ENCODE results near the gene BABAM1. TPM values are rescaled to one million over a fixed set of nuclear protein-coding genes. Genes with fewer than 3 reads are reported as not detected.

BABAM1 gene
- total and polyA plus RNA-seq, 10 of the 15 experiments (the other 5 are each of a cell fraction or from before 2014, with no cell fraction given), result 11.9 to 154 (median 103) TPM

GRCh38 chr19:17226002-17226933 lies 41.0 kb upstream of the BABAM1 start, which contains the start of gene OCEL1 (continued):
- TF ChIP-seq PRDM15 (CRISPR knock-in tag; IDR thresholded peaks at IDR 0.05), result no peak
- TF ChIP-seq CHD2 (IDR thresholded peaks at IDR 0.05; ENCODE audit: borderline replicate concordance, low read depth, low read length), result peak; percentile 67; the same call in 1 of the 2 replicates
- TF ChIP-seq HDAC6 (IDR thresholded peaks at IDR 0.05; ENCODE audit: unreplicated experiment), result peak; percentile 43
- TF ChIP-seq MYC (IDR thresholded peaks at IDR 0.05; ENCODE audit: insufficient read depth, insufficient read length, insufficient replicate concordance, low read length, severe bottlenecking), result no peak
- TF ChIP-seq MTA3 (IDR thresholded peaks at IDR 0.05; ENCODE audit: borderline replicate concordance, low read length), result no peak
- no peak for TF ChIP-seq USF1 (IDR thresholded peaks at IDR 0.05; ENCODE audit: borderline replicate concordance, extremely low read length, insufficient read depth, low read depth, low read length)
- no peak for TF ChIP-seq USF2 (IDR thresholded peaks at IDR 0.05; ENCODE audit: borderline replicate concordance, low read depth, low read length)
- TF ChIP-seq NFYA (IDR thresholded peaks at IDR 0.05; ENCODE audit: borderline replicate concordance, low read depth, low read length), result no peak
- TF ChIP-seq SMARCA5 (IDR thresholded peaks at IDR 0.05), result no peak
- no peak for TF ChIP-seq ZSCAN29 (IDR thresholded peaks at IDR 0.05)

Measured in GM12878 (cell line).